SHP77 (cell line): ENCODE measurements around the gene AKAP13.
"Not testable (repeated sequence)": the region's sequence is repeated elsewhere in the genome, so short reads cannot be mapped to it uniquely, and the experiment has no call there.

Experiments used
- DNase-seq, 2 experiments: peaks; one replicate each; lab custom pipeline; 2025; lab: John Stamatoyannopoulos, UW

The AKAP13 gene

GRCh38 chr15:85380217-85380811 lies at the start of gene AKAP13:
Gene AKAP13 (plus strand): TSS chr15:85380603. CDS start chr15:85485721, 105,118 bp downstream.
- DNase-seq, result peak; percentile 96 to 99

- peak; percentile 82 to 90 for DNase-seq
Measured at GRCh38 chr15:85330901-85331588, 49.4 kb upstream of the AKAP13 start.

- DNase-seq, result no peak
Measured at GRCh38 chr15:85331655-85332285, 48.6 kb upstream of the AKAP13 start.

- no peak for DNase-seq
Measured at GRCh38 chr15:85333132-85333831, 47.1 kb upstream of the AKAP13 start.

- DNase-seq, result no peak
Measured at GRCh38 chr15:85334241-85334640, 46.2 kb upstream of the AKAP13 start.

GRCh38 chr15:85335193-85335942 lies 45.0 kb upstream of the AKAP13 start:
- no peak for DNase-seq

- no peak for DNase-seq
Measured at GRCh38 chr15:85336880-85337279, 43.5 kb upstream of the AKAP13 start.

GRCh38 chr15:85337425-85338074 lies 42.9 kb upstream of the AKAP13 start:
- no peak for DNase-seq

- DNase-seq, result no peak
Measured at GRCh38 chr15:85340321-85340665, 40.1 kb upstream of the AKAP13 start.

GRCh38 chr15:85340852-85341251 lies 39.6 kb upstream of the AKAP13 start:
- no peak for DNase-seq

GRCh38 chr15:85342163-85342562 lies 38.2 kb upstream of the AKAP13 start:
- DNase-seq, result not testable (repeated sequence)

GRCh38 chr15:85343443-85343842 lies 37.0 kb upstream of the AKAP13 start:
- DNase-seq, result not testable (repeated sequence)

- not testable (repeated sequence) for DNase-seq
Measured at GRCh38 chr15:85344241-85344640, 36.2 kb upstream of the AKAP13 start.

GRCh38 chr15:85344653-85345114 lies 35.7 kb upstream of the AKAP13 start:
- DNase-seq, result not testable (repeated sequence)

GRCh38 chr15:85345196-85345918 lies 35.0 kb upstream of the AKAP13 start:
- not testable (repeated sequence) for DNase-seq

- DNase-seq, result not testable (repeated sequence)
Measured at GRCh38 chr15:85346462-85347084, 33.8 kb upstream of the AKAP13 start.

- DNase-seq, result not testable (repeated sequence)
Measured at GRCh38 chr15:85347264-85348047, 32.9 kb upstream of the AKAP13 start.

- not testable (repeated sequence) for DNase-seq
Measured at GRCh38 chr15:85348048-85348766, 32.2 kb upstream of the AKAP13 start.

- not testable (repeated sequence) for DNase-seq
Measured at GRCh38 chr15:85349062-85349461, 31.3 kb upstream of the AKAP13 start.
